LNCaP clone FGC (cell line): ENCODE results near the gene PIKFYVE.

Experiments
- DNase-seq: peaks from one replicate; pipeline ENCODE4 v3.0.0-alpha.2; 2011; ENCODE audit warnings: low read depth
- H3K4me3 ChIP-seq: 2 replicates; pipeline ENCODE4 v1.5.1; 2011; ENCODE audit warnings: mild to moderate bottlenecking, low read depth, low read length, control low read depth
- TF ChIP-seq, protein P1 (sequence below): IDR thresholded peaks from 2 replicates; pipeline ENCODE4 v1.5.1; 2012; ENCODE audit warnings: mild to moderate bottlenecking; ENCODE audit not compliant: control insufficient read depth, insufficient read depth; ENCODE audit errors: extremely low read depth

The PIKFYVE gene

DNA sequence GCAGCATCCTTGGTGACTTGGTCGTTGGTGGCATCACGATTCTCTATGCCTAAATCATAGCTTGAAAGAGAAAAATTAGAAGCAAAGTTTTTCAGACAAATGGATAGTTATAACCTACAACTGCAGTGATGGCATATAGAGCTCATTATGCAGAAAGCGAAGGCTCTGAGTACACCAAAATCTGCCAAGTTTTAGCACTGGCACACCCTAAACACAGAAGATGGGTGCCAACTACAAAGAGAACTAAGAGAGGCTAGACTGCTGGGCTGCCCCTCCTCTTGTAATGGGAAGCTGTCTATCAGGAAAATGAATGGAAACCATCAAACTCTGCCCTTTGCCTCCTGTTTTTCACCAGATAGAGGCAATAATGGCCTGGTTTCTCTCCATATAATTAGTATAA is 17.5 kb upstream of the PIKFYVE start:
- TF ChIP-seq, protein P1, sequence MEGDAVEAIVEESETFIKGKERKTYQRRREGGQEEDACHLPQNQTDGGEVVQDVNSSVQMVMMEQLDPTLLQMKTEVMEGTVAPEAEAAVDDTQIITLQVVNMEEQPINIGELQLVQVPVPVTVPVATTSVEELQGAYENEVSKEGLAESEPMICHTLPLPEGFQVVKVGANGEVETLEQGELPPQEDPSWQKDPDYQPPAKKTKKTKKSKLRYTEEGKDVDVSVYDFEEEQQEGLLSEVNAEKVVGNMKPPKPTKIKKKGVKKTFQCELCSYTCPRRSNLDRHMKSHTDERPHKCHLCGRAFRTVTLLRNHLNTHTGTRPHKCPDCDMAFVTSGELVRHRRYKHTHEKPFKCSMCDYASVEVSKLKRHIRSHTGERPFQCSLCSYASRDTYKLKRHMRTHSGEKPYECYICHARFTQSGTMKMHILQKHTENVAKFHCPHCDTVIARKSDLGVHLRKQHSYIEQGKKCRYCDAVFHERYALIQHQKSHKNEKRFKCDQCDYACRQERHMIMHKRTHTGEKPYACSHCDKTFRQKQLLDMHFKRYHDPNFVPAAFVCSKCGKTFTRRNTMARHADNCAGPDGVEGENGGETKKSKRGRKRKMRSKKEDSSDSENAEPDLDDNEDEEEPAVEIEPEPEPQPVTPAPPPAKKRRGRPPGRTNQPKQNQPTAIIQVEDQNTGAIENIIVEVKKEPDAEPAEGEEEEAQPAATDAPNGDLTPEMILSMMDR: no peak
- no peak for DNase-seq
- no peak overlapping the region for H3K4me3 ChIP-seq

DNA sequence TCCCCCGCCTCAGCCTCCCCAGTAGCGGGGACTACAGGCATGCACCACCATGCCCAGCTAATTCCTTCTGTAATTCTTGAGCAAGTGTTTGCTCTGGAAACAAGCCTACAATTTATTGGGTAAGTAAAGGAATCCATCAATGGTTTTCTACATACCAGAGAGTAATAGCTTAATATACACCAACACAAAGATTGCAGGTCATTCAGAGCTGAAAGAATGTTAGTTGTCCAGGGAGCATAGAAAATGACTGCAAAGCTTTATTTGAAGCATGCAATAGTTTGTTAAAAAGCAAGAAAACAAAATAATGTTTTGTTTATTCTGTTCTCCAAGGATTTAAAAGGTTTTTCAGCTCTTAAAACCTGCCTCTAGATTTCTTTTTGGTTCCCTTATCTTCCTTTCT is 16.8 kb upstream of the PIKFYVE start:
- TF ChIP-seq, protein P1: no peak
- H3K4me3 ChIP-seq: no peak overlapping the region
- no peak for DNase-seq

DNA sequence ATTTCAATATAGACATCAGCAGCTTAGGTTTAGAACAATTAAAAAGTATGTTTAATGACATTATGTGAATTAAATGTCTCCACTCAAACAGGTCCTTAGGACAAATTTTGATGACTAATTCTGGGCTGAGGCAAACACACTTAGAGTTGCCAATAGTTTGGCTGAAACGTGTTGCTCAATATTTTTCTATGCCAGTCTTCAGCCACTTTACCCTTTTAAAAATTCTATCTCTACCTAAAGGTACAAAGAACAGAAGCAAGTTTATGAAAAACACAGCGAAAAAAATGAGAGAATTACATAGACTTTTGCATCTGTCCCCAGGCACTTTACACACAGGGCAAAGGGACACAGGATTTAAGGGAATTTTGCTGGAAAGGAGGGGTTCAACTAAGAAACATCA is 15.7 kb upstream of the PIKFYVE start:
- DNase-seq: no peak

DNA sequence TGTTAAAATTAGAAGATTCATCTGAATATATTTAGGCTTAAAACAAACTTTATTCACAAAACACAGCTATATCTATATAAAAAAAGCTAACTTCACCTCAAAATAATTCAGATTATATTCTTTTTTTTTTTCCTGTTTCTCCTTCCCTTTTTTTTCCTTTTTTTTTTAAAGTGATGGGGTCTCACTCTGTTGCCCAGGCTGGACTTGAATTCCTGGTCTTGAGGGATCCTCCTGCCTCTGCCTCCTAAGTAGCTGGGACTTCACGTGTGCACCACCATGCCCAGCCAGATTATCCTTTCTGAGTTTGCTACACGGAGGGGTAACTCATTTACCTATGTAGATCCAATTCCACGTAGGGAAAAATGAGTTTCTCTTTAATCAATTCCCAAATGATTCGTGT is 15.0 kb upstream of the PIKFYVE start:
- TF ChIP-seq, protein P1: no peak
- DNase-seq: no peak
- H3K4me3 ChIP-seq: no peak overlapping the region

More for the DNA sequence above, 15.7 kb upstream of the PIKFYVE start:
- H3K4me3 ChIP-seq: no peak overlapping the region
- TF ChIP-seq, protein P1: no peak

DNA sequence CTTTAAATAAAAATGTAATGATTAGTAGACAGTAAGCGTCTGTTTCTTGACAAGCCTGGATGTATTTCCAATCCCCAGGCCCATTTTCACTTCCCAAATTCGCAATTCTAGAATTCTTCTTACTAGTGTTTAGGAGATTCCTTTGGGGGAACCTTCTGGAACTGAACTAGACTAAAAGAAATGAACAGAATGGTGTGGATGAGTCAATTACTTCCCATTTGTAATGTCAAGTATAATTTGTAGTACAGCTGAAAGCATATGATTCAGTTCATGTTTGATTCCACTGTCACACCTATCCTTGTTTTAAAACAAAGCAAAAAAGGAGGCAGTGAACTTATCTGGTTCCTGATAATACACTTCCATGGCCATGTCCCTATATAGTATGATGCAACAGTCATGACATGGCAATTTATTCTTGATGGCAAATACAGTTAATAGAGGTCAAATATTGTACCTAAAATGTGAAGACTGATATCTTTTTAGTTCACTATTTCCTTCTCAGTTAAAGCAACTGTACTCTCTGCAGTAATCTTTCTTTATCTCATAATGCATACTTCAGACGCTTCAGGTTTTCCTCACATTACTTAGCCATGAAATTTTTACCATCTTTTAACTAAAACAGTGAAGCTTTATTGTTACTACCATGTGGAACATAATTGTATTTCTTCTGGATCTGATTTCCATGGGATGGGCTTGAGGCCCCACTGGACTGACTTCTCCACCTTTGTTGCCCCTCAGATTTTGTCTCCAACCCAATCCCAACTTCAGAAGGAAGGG is 13.2 kb upstream of the PIKFYVE start:
- DNase-seq: no peak
- TF ChIP-seq, protein P1: no peak
- peak overlapping the region; percentile 94 for H3K4me3 ChIP-seq

DNA sequence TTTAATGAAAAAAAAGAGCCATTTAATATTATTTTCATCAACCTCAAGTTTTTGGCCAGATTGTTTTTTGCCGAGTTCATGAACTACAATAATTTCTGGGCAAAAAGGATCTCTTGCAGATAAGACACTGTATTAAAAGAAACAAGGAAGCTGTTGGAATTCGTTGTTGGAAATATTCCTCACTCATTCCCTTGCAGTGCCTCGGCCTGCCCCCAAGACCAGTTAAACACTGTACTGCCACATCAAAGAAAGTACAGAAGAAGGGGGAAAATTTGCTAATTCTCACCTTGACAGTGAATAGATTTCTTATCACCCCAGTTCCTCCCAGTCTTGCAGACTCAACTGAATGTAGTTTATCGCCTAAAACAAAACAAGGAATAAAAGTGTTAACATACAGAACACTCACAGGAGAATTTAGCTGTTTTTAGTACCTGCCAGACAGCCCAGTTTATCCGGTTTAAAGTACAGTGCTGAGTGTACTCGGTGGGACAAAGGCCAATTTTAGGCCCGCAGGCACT is 12.4 kb upstream of the PIKFYVE start:
- DNase-seq: peak; percentile 74
- TF ChIP-seq, protein P1: no peak
- H3K4me3 ChIP-seq: peak overlapping the region; percentile 94

DNA sequence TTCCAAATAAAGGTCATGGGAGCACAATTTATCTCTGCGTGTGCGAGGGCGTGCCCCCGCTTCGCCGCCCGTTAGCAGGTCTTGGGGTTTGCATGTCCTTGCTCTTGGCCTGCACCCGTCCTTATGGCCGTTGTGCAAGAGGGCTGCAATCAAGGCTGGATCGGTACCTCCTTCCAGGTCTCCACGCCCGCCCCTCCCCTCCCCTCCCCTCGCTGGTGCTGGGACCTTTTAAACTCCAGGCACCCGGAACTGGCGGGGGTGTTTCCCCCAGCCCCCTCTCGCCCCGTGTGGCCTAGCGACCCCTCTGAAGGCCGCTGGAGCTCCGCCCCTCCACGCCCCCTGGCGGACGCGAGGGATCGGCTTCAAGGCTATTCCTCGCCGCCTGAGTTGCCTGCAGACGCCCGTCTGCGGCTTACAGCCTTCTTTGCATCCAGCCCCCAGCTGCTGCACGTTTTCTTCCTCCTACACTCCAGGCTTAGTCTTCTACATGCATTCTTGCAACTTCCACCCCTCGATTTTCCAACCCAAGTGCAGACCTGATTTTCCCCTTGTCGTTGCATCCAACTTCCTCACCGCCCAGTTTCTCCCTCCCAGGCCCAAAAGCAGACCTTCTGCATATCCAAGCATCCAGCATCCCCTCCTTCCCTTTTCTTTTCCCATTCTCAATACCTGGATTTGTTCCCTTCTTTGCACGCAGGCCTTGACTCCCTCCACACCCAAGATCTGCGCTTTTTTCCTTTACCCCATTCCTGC is 11.8 kb upstream of the PIKFYVE start:
- peak overlapping the region; percentile 94 for H3K4me3 ChIP-seq
- TF ChIP-seq, protein P1: peak; percentile 72
- no peak for DNase-seq
